Lower leg skin (tissue), 4 donors: Measurements from ENCODE around the gene RPL35A. TPM values are rescaled to one million over a fixed set of nuclear protein-coding genes. Genes with fewer than 3 reads are reported as not detected.
"Not testable (repeated sequence)": the region's sequence is repeated elsewhere in the genome, so short reads cannot be mapped to it uniquely, and the experiment has no call there.

Experiments used
- DNase-seq, 2 donors: peaks; one replicate each; pipeline ENCODE4 v3.0.0-alpha.2; 2019; ENCODE audit warnings: low spot score in 2 of 2
- H3K4me3 ChIP-seq: fragments of 200-600 bp; sonication (generic); 2 replicates; pipeline ENCODE4 v1.5.1; 2017; ENCODE audit warnings: mild to moderate bottlenecking, low read depth; ENCODE audit not compliant: poor library complexity, severe bottlenecking
- POLR2A ChIP-seq, 2 donors: fragments of 450-650 bp; IDR thresholded peaks; one replicate each; pipeline ENCODE4 v1.6.1; 2016 to 2017; ENCODE audit warnings: antibody characterized with exemption in 2 of 2, mild to moderate bottlenecking in 1 of 2, moderate library complexity in 1 of 2
- WGBS, 2 donors: methylation state at CpG; one replicate each; pipeline ENCODE4 v1.1.5; 2018; 5-methylcytosine and 5-hydroxymethylcytosine counted together
- intact Hi-C: fragments of 100-400 bp; cut with DNase I; formaldehyde crosslinking; loops from one replicate; pipeline ENCODE4 v1.15.0; 2023; ENCODE audit warnings: low total_unique reads
- total RNA-seq, 4 donors: library from RNA; depleted of rRNA; stranded (reverse); fragments of >200 nt; gene quantifications; one replicate each; pipeline ENCODE4 v1.1.0, GENCODE V29; 2016
- TF ChIP-seq, protein P1 (sequence below), 3 donors: fragments of 450-650 bp; IDR thresholded peaks; one replicate each; pipeline ENCODE4 v1.5.1; 2016; ENCODE audit warnings: antibody characterized with exemption in 3 of 3, mild to moderate bottlenecking in 3 of 3, moderate library complexity in 2 of 3

RPL35A gene
- total RNA-seq, 4 donors from 2014 or later, result 667 to 1,167 (median 835) TPM

DNA sequence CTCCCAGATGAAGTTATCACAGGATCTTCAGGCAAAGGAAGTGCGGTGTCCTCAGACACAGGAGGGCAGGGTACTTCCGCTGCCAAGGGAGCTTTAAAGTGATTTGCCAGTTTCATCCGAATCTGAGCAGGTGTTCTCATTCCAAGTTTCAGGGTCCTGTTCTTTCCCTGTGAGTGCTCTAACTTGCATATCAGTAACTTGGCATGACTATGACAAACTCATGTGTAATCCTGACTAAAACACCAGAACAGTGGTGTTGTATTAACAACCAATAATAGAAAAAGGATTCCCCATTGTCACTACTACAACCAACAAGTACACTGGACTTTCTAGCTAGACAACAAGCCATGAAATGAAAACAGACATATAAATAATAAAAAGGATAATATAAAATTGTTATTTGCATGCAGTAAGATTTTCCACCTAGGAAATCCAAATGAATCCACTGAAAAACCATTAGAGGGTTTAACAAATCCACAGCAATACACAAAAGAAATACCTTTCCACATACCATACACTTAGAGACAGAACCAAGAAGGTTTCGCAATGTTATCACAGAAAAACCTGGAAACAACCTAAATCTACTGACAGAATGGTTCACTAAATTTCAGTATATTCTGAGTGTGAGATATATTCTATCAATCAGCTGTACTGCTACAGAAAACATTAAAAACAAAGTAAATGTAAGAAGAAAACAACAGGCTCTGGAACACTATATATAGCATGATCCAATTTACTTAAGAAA, 40.9 kb upstream of the RPL35A start:
- TF ChIP-seq, protein P1, sequence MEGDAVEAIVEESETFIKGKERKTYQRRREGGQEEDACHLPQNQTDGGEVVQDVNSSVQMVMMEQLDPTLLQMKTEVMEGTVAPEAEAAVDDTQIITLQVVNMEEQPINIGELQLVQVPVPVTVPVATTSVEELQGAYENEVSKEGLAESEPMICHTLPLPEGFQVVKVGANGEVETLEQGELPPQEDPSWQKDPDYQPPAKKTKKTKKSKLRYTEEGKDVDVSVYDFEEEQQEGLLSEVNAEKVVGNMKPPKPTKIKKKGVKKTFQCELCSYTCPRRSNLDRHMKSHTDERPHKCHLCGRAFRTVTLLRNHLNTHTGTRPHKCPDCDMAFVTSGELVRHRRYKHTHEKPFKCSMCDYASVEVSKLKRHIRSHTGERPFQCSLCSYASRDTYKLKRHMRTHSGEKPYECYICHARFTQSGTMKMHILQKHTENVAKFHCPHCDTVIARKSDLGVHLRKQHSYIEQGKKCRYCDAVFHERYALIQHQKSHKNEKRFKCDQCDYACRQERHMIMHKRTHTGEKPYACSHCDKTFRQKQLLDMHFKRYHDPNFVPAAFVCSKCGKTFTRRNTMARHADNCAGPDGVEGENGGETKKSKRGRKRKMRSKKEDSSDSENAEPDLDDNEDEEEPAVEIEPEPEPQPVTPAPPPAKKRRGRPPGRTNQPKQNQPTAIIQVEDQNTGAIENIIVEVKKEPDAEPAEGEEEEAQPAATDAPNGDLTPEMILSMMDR (IDR thresholded peaks at IDR 0.05), result no peak
- no peak for TF ChIP-seq POLR2A (IDR thresholded peaks at IDR 0.05)
- no peak overlapping the region for H3K4me3 ChIP-seq
- DNase-seq, result no peak
- 78 to 83% methylated on average over 4 of the region's 4 CpGs for WGBS, 2 donors
- intact Hi-C loops, result no loop called here

GRCh38 chr3:197912741-197913476, 37.1 kb upstream of the RPL35A start:
- 87 to 88% methylated on average over 33 of the region's 33 CpGs for WGBS, 2 donors
- TF ChIP-seq, protein P1 (IDR thresholded peaks at IDR 0.05), result no peak
- no peak for TF ChIP-seq POLR2A (IDR thresholded peaks at IDR 0.05)
- DNase-seq, result peak in 1 of 2 donors; percentile 70
- no peak overlapping the region for H3K4me3 ChIP-seq
- intact Hi-C loops, result no loop called here

GRCh38 chr3:197913641-197914380, 36.2 kb upstream of the RPL35A start:
- no peak overlapping the region for H3K4me3 ChIP-seq
- DNase-seq, result peak in 1 of 2 donors; percentile 12
- WGBS, 2 donors, result 97% methylated on average over 12 of the region's 12 CpGs
- intact Hi-C loops, result no loop called here
- TF ChIP-seq, protein P1 (IDR thresholded peaks at IDR 0.05), result no peak
- no peak for TF ChIP-seq POLR2A (IDR thresholded peaks at IDR 0.05)

- 87 to 94% methylated on average over 24 of the region's 24 CpGs for WGBS, 2 donors
- DNase-seq, result peak in 1 of 2 donors; percentile 49
- intact Hi-C loops, H3K4me3 ChIP-seq: not testable (repeated sequence)
These were observed 28.3 kb upstream of the RPL35A start for GRCh38 chr3:197921429-197922275.

DNA sequence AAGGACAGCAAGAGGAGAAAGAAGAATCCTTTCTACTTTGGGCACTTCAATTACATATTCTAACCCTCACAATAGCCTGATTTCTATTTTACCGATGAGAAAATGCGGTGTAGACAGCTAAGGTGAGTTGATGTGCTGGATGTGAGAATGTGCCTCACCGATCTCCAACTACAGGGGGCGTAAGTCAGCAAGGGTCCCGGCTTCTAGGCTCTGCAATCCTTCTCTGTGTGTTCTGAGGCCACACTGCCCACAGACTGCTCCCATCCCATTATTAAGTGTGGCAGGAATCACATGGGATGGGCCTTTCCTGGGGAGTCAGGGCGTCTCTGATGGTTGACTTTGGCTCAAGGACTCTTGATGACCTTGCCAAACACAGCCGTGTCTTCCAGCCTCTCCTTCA, 23.6 kb upstream of the RPL35A start:
- 72 to 89% methylated on average over 7 of the region's 7 CpGs for WGBS, 2 donors
- no peak for TF ChIP-seq POLR2A (IDR thresholded peaks at IDR 0.05)
- intact Hi-C loops, result no loop called here

DNA sequence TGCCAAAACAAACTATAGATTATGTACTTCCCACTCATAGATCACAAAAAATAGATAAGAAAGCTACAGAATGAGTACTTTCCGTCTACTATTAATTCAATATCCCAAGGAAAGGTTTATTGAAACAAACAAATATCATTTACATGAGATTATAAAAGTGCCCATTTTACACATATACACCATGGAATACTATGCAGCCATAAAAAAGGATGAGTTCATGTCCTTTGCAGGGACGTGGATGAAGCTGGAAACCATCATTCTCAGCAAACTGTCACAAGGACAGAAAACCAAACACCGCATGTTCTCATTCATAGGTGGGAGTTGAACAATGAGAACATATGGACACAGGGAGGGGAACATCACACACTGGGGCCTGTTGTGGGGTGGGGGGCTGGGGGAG, 22.4 kb upstream of the RPL35A start:
- 94 to 99% methylated on average over 3 of the region's 3 CpGs for WGBS, 2 donors
- H3K4me3 ChIP-seq, DNase-seq, intact Hi-C loops: not testable (repeated sequence)

More for the DNA sequence above, 23.6 kb upstream of the RPL35A start:
- DNase-seq, result peak in 1 of 2 donors; percentile 37
- no peak overlapping the region for H3K4me3 ChIP-seq
